ENCODE measurements around the gene ZNF584. TPM values are rescaled to one million over a fixed set of nuclear protein-coding genes. Genes with fewer than 3 reads are reported as not detected.

The ZNF584 gene
- total RNA-seq, 1 donor from 2014 or later = 8.4 TPM

- H3K27ac ChIP-seq (ENCODE audit: low read depth, low read length) = peak overlapping the region; percentile 98
- peaks cover 29 to 40% (median 38%) of the 10 kb centered on the region in 3 donors for H3K4me1 ChIP-seq (ENCODE audit: control insufficient read depth in 3 of 3, insufficient read depth in 3 of 3, low read length in 3 of 3)
Measured at GRCh38 chr19:58385891-58386575, 22.4 kb upstream of the ZNF584 start.

GRCh38 chr19:58386576-58387337 is 21.7 kb upstream of the ZNF584 start, which contains the start of gene RPS5:
Gene RPS5, plus strand, starts transcription at chr19:58387269. Its CDS starts 869 bp downstream, at chr19:58388138.
- Histone ChIP-seq H3K4me3 (ENCODE audit: low read length in 3 of 3) (peak within 1 kb of the TSS; percentile 71 to 95 (median 91)), H3K9me3 (ENCODE audit: control insufficient read depth in 3 of 3, low read length in 3 of 3) (no peaks in the 10 kb centered on the region), H3K36me3 (ENCODE audit: control insufficient read depth in 3 of 3, insufficient read depth in 3 of 3, low read length in 3 of 3) (peaks cover 7 to 11% (median 9%) of the 10 kb centered on the region in 3 donors), H3K27ac (ENCODE audit: low read depth, low read length) (peak within 1 kb of the TSS; percentile 98), H3K27me3 (ENCODE audit: control insufficient read depth in 3 of 3, insufficient read depth in 3 of 3, low read length in 3 of 3) (no peaks in the 10 kb centered on the region), H3K9ac (ENCODE audit: low read depth in 1 of 3, low read length in 3 of 3) (peak within 1 kb of the TSS; percentile 97 to 99 (median 98)), H3K4me1 (ENCODE audit: control insufficient read depth in 3 of 3, insufficient read depth in 3 of 3, low read length in 3 of 3) (peaks cover 25 to 37% (median 36%) of the 10 kb centered on the region in 3 donors)

More at GRCh38 chr19:58385891-58386575, 22.4 kb upstream of the ZNF584 start:
- H3K27me3 ChIP-seq (ENCODE audit: control insufficient read depth in 3 of 3, insufficient read depth in 3 of 3, low read length in 3 of 3) = no peaks in the 10 kb centered on the region
- H3K9me3 ChIP-seq (ENCODE audit: control insufficient read depth in 3 of 3, low read length in 3 of 3) = no peaks in the 10 kb centered on the region
- H3K9ac ChIP-seq (ENCODE audit: low read depth in 1 of 3, low read length in 3 of 3) = peak overlapping the region; percentile 97 to 99 (median 98)
- H3K4me3 ChIP-seq (ENCODE audit: low read length in 3 of 3) = peak overlapping the region; percentile 71 to 95 (median 91)
- peaks cover 7 to 11% (median 9%) of the 10 kb centered on the region in 3 donors for H3K36me3 ChIP-seq (ENCODE audit: control insufficient read depth in 3 of 3, insufficient read depth in 3 of 3, low read length in 3 of 3)

- Histone ChIP-seq H3K9ac (ENCODE audit: low read depth in 1 of 3, low read length in 3 of 3) (peak overlapping the region; percentile 69 to 99 (median 98)), H3K27me3 (ENCODE audit: control insufficient read depth in 3 of 3, insufficient read depth in 3 of 3, low read length in 3 of 3) (no peaks in the 10 kb centered on the region), H3K9me3 (ENCODE audit: control insufficient read depth in 3 of 3, low read length in 3 of 3) (no peaks in the 10 kb centered on the region), H3K36me3 (ENCODE audit: control insufficient read depth in 3 of 3, insufficient read depth in 3 of 3, low read length in 3 of 3) (peaks cover 9 to 15% (median 10%) of the 10 kb centered on the region in 3 donors), H3K4me1 (ENCODE audit: control insufficient read depth in 3 of 3, insufficient read depth in 3 of 3, low read length in 3 of 3) (peaks cover 20 to 31% (median 31%) of the 10 kb centered on the region in 3 donors), H3K27ac (ENCODE audit: low read depth, low read length) (peak overlapping the region; percentile 98), H3K4me3 (ENCODE audit: low read length in 3 of 3) (peak overlapping the region; percentile 71 to 95 (median 91))
Measured at GRCh38 chr19:58387338-58388174, 20.9 kb upstream of the ZNF584 start.

DNA sequence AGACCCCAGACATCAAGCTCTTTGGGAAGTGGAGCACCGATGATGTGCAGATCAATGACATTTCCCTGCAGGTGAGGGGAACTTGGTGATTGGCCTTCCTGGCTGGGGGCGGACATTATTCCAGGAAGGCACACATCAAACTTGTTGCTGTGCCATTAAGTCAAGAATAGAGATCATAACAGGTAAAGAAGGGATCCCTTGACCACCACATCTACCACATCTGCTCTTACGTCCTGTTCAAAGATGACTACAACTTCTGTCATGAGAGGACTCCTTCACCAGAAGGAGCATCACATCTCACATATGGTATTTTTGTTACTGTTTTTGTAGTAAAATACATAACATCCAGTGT is 20.3 kb upstream of the ZNF584 start:
- Histone ChIP-seq H3K27ac (ENCODE audit: low read depth, low read length) (no peak overlapping the region), H3K36me3 (ENCODE audit: control insufficient read depth in 3 of 3, insufficient read depth in 3 of 3, low read length in 3 of 3) (peaks cover 15 to 21% (median 16%) of the 10 kb centered on the region in 3 donors), H3K9me3 (ENCODE audit: control insufficient read depth in 3 of 3, low read length in 3 of 3) (no peaks in the 10 kb centered on the region), H3K4me3 (ENCODE audit: low read length in 3 of 3) (peak overlapping the region; percentile 71 to 95 (median 91)), H3K9ac (ENCODE audit: low read depth in 1 of 3, low read length in 3 of 3) (peak overlapping the region; percentile 10 to 99 (median 98)), H3K4me1 (ENCODE audit: control insufficient read depth in 3 of 3, insufficient read depth in 3 of 3, low read length in 3 of 3) (peaks cover 20 to 31% (median 31%) of the 10 kb centered on the region in 3 donors), H3K27me3 (ENCODE audit: control insufficient read depth in 3 of 3, insufficient read depth in 3 of 3, low read length in 3 of 3) (no peaks in the 10 kb centered on the region)

- no peak overlapping the region for H3K9ac ChIP-seq (ENCODE audit: low read depth in 1 of 3, low read length in 3 of 3)
- H3K36me3 ChIP-seq (ENCODE audit: control insufficient read depth in 3 of 3, insufficient read depth in 3 of 3, low read length in 3 of 3) = peaks cover 33 to 39% (median 37%) of the 10 kb centered on the region in 3 donors
Measured at GRCh38 chr19:58392945-58393724, 15.3 kb upstream of the ZNF584 start.

GRCh38 chr19:58393725-58394033 is 14.8 kb upstream of the ZNF584 start:
- peaks cover 0 to 4% (median 3%) of the 10 kb centered on the region in 3 donors for H3K4me1 ChIP-seq (ENCODE audit: control insufficient read depth in 3 of 3, insufficient read depth in 3 of 3, low read length in 3 of 3)
- no peak overlapping the region for H3K9ac ChIP-seq (ENCODE audit: low read depth in 1 of 3, low read length in 3 of 3)
- peaks cover 24 to 31% (median 25%) of the 10 kb centered on the region in 3 donors for H3K27me3 ChIP-seq (ENCODE audit: control insufficient read depth in 3 of 3, insufficient read depth in 3 of 3, low read length in 3 of 3)
- no peak overlapping the region for H3K27ac ChIP-seq (ENCODE audit: low read depth, low read length)
- H3K9me3 ChIP-seq (ENCODE audit: control insufficient read depth in 3 of 3, low read length in 3 of 3) = no peaks in the 10 kb centered on the region
- peaks cover 33 to 36% (median 34%) of the 10 kb centered on the region in 3 donors for H3K36me3 ChIP-seq (ENCODE audit: control insufficient read depth in 3 of 3, insufficient read depth in 3 of 3, low read length in 3 of 3)
- H3K4me3 ChIP-seq (ENCODE audit: low read length in 3 of 3) = no peak overlapping the region

More at GRCh38 chr19:58392945-58393724, 15.3 kb upstream of the ZNF584 start:
- Histone ChIP-seq H3K27ac (ENCODE audit: low read depth, low read length) (no peak overlapping the region), H3K27me3 (ENCODE audit: control insufficient read depth in 3 of 3, insufficient read depth in 3 of 3, low read length in 3 of 3) (peaks cover 20 to 26% (median 24%) of the 10 kb centered on the region in 3 donors), H3K4me1 (ENCODE audit: control insufficient read depth in 3 of 3, insufficient read depth in 3 of 3, low read length in 3 of 3) (peaks cover 2 to 7% (median 5%) of the 10 kb centered on the region in 3 donors), H3K4me3 (ENCODE audit: low read length in 3 of 3) (no peak overlapping the region), H3K9me3 (ENCODE audit: control insufficient read depth in 3 of 3, low read length in 3 of 3) (no peaks in the 10 kb centered on the region)

- Histone ChIP-seq H3K27me3 (ENCODE audit: control insufficient read depth in 3 of 3, insufficient read depth in 3 of 3, low read length in 3 of 3) (peaks cover 24 to 31% (median 31%) of the 10 kb centered on the region in 3 donors), H3K36me3 (ENCODE audit: control insufficient read depth in 3 of 3, insufficient read depth in 3 of 3, low read length in 3 of 3) (peaks cover 28 to 30% (median 29%) of the 10 kb centered on the region in 3 donors), H3K9me3 (ENCODE audit: control insufficient read depth in 3 of 3, low read length in 3 of 3) (no peaks in the 10 kb centered on the region), H3K9ac (ENCODE audit: low read depth in 1 of 3, low read length in 3 of 3) (no peak overlapping the region), H3K27ac (ENCODE audit: low read depth, low read length) (no peak overlapping the region), H3K4me1 (ENCODE audit: control insufficient read depth in 3 of 3, insufficient read depth in 3 of 3, low read length in 3 of 3) (peaks cover 0 to 4% (median 3%) of the 10 kb centered on the region in 3 donors), H3K4me3 (ENCODE audit: low read length in 3 of 3) (no peak overlapping the region)
Measured at GRCh38 chr19:58394821-58395219, 13.6 kb upstream of the ZNF584 start.

DNA sequence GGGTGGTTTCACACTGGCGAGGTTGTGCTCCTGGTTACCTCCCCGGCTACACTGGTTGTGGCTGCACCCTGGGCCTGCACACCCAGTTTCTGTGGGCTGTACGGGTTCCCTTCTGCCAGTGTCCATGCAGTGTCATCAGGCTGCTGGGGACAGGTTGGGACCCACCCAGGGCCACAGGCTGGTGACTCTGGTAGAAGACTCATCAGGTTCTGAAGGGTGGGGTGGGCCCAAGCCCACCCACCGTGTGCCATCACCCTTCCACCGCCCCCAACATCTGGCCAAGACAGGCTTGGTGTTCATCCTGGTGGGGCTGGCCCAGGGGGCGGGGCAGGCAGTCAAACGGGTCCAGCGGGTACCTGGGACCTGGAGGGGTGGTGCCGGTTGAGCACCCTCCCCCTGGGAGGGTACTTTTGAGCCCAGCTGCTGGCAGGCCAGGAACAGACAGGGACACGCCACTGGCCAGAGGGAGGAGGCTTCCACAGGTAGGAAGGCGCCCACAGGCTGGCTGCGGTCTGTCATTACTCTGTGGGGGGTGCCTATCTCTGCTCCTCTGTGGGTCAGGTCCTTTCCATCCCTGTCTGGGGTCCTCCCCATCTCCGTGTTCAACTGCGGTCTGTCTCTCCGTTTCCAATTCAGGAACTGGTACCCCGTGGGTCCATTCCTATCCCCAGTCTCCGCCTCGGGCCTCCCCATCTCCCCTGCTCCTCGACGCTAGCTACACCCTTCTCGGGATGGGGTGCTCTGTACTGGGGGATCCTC is 13.1 kb upstream of the ZNF584 start, which contains the start of gene RNF225:
Gene RNF225 (plus strand): TSS at position 437 of the 759 bp plus-strand sequence. CDS start 434 bp downstream, outside the sequence.
- Histone ChIP-seq H3K36me3 (ENCODE audit: control insufficient read depth in 3 of 3, insufficient read depth in 3 of 3, low read length in 3 of 3) (peaks cover 28 to 30% (median 29%) of the 10 kb centered on the region in 3 donors), H3K9me3 (ENCODE audit: control insufficient read depth in 3 of 3, low read length in 3 of 3) (no peaks in the 10 kb centered on the region), H3K27ac (ENCODE audit: low read depth, low read length) (no peak within 1 kb of the TSS), H3K4me1 (ENCODE audit: control insufficient read depth in 3 of 3, insufficient read depth in 3 of 3, low read length in 3 of 3) (peaks cover 3 to 7% (median 5%) of the 10 kb centered on the region in 3 donors), H3K27me3 (ENCODE audit: control insufficient read depth in 3 of 3, insufficient read depth in 3 of 3, low read length in 3 of 3) (peaks cover 24 to 32% (median 31%) of the 10 kb centered on the region in 3 donors), H3K4me3 (ENCODE audit: low read length in 3 of 3) (no peak within 1 kb of the TSS), H3K9ac (ENCODE audit: low read depth in 1 of 3, low read length in 3 of 3) (peak within 1 kb of the TSS in 1 of 3 donors; percentile 8)

All from skeletal muscle tissue (tissue), 4 donors.